ENCODE data around the gene MAGEB6B. TPM values are rescaled to one million over a fixed set of nuclear protein-coding genes. Genes with fewer than 3 reads are reported as not detected.
"Not testable (repeated sequence)": the region's sequence is repeated elsewhere in the genome, so short reads cannot be mapped to it uniquely, and the experiment has no call there.

The MAGEB6B gene
- total RNA-seq (not detected), polyA plus RNA-seq (not detected), total RNA-seq (not detected)

DNA sequence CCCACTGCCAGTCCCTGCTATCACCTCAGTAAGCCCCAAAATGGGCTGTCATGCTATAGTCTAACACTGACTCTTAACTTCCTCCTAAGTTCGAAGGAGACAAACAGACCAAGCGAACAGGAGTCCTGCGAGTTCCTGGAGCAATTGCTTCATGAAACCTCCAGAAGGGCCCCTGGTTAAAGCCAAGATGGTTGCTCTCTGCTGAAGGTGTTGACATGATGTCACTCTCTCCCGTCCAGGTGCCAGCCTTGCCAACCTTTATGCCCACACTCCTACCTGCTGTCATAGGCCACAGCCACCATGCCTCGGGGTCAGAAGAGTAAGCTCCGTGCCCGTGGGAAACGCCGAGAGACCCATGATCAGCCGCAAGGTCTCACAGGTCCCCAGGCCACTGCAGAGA is at the start of gene MAGEB6B:
TSS of gene MAGEB6B (plus strand) at position 301 of the 400 bp plus-strand sequence. CDS start at position 301, 0 bp downstream.
- H3K27me3 Mint-ChIP-seq, result no peaks in the 10 kb centered on the region
- H3K9me3 ChIP-seq (ENCODE audit: control insufficient read depth in 2 of 3, low read length in 3 of 3), result no peaks in the 10 kb centered on the region
- no peaks in the 10 kb centered on the region for H3K4me1 Mint-ChIP-seq
- ATAC-seq, result no peak
- no peaks in the 10 kb centered on the region for H3K36me3 Mint-ChIP-seq
- CTCF ChIA-PET, result no interaction called here
- H3K4me3 ChIP-seq (ENCODE audit: low read length), result no peak within 1 kb of the TSS
- H3K4me3 Mint-ChIP-seq, result no peak within 1 kb of the TSS
- H3K27me3 ChIP-seq (ENCODE audit: control insufficient read depth in 2 of 2, insufficient read depth in 2 of 2, low read length in 2 of 2), result no peaks in the 10 kb centered on the region
- H3K27ac Mint-ChIP-seq, result no peak within 1 kb of the TSS
- no peak for DNase-seq
- H3K4me1 ChIP-seq (ENCODE audit: control insufficient read depth in 2 of 2, insufficient read depth in 2 of 2, low read length in 2 of 2), result no peaks in the 10 kb centered on the region
- no peak within 1 kb of the TSS for H3K27ac ChIP-seq (ENCODE audit: low read depth, low read length)
- H3K9me3 Mint-ChIP-seq, result peaks cover 0 to 6% (median 0%) of the 10 kb centered on the region in 11 donors
- H3K36me3 ChIP-seq (ENCODE audit: control insufficient read depth in 2 of 3, insufficient read depth in 3 of 3, low read length in 3 of 3), result no peaks in the 10 kb centered on the region
- intact Hi-C loops (cut with micrococcal nuclease), result no loop called here
- POLR2A ChIA-PET, result no interaction called here

DNA sequence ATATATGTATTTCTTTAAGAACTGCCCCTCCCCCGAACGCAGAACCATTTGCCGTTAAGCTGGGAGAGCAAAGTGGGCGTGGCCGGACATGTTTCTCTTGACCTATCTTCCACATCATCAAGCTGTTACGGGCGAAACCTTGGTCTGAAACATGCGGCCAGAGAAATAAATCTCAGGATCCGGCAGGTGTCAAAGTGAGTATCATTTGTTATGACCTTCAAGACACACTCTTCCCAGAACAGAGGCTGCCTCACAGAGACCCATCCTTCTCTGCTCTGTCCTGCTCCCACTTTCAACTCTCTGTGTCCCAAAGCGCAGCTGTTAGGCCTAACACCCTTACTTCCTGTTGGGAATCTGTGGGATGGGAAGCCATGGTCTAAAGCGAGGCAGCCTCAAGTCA is 22.1 kb upstream of the MAGEB6B start, which contains the start of gene MAGEB18:
TSS of gene MAGEB18 (plus strand) at position 70 of the 400 bp plus-strand sequence. CDS start 643 bp downstream, outside the sequence.
- ChIA-PET CTCF (no interaction called here), POLR2A (no interaction called here)
- DNase-seq (no peak), ATAC-seq (no peak)
- no peaks in the 10 kb centered on the region for H3K27me3 ChIP-seq (ENCODE audit: control insufficient read depth in 2 of 2, insufficient read depth in 2 of 2, low read length in 2 of 2)
- H3K36me3 ChIP-seq (ENCODE audit: control insufficient read depth in 2 of 3, insufficient read depth in 3 of 3, low read length in 3 of 3), result no peaks in the 10 kb centered on the region
- H3K4me1 ChIP-seq (ENCODE audit: control insufficient read depth in 2 of 2, insufficient read depth in 2 of 2, low read length in 2 of 2), result no peaks in the 10 kb centered on the region
- intact Hi-C loops (cut with micrococcal nuclease), result no loop called here
- Mint-ChIP-seq H3K27me3 (no peaks in the 10 kb centered on the region), H3K9me3 (peaks cover 0 to 8% (median 3%) of the 10 kb centered on the region in 11 donors), H3K4me3 (no peak within 1 kb of the TSS), H3K36me3 (no peaks in the 10 kb centered on the region), H3K4me1 (no peaks in the 10 kb centered on the region), H3K27ac (no peak within 1 kb of the TSS)
- no peak within 1 kb of the TSS for H3K27ac ChIP-seq (ENCODE audit: low read depth, low read length)
- no peak within 1 kb of the TSS for H3K4me3 ChIP-seq (ENCODE audit: low read length)
- H3K9me3 ChIP-seq (ENCODE audit: control insufficient read depth in 2 of 3, low read length in 3 of 3), result no peaks in the 10 kb centered on the region

DNA sequence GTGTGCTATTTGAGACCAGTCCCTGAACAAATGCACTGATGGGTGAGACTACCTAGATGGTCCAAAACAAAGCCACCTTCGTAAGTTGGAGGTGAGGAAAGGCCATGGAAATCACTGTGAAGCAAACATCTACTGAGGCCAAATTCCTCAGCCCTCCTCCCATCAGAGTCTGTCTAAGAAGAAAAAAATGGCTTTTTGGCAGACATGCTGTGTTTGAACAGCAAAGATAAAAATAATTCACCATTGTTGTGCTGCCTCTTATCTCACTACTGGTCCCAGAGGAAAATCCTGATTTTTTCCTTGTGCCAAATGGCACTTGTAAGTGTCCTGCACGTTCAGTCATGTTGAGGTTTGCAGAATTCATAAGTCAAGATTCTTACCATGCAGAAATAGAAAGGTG is 14.4 kb upstream of the MAGEB6B start:
- Mint-ChIP-seq H3K4me3 (no peak overlapping the region), H3K36me3 (no peaks in the 10 kb centered on the region), H3K27me3 (no peaks in the 10 kb centered on the region), H3K27ac (no peak overlapping the region), H3K4me1 (no peaks in the 10 kb centered on the region), H3K9me3 (peaks cover 0 to 8% (median 1%) of the 10 kb centered on the region in 11 donors)
- H3K27me3 ChIP-seq (ENCODE audit: control insufficient read depth in 2 of 2, insufficient read depth in 2 of 2, low read length in 2 of 2), result no peaks in the 10 kb centered on the region
- H3K4me1 ChIP-seq (ENCODE audit: control insufficient read depth in 2 of 2, insufficient read depth in 2 of 2, low read length in 2 of 2), result no peaks in the 10 kb centered on the region
- H3K9me3 ChIP-seq (ENCODE audit: control insufficient read depth in 2 of 3, low read length in 3 of 3), result no peaks in the 10 kb centered on the region
- DNase-seq (no peak), ATAC-seq (no peak)
- intact Hi-C loops (cut with micrococcal nuclease), result no loop called here
- H3K4me3 ChIP-seq (ENCODE audit: low read length), result no peak overlapping the region
- H3K36me3 ChIP-seq (ENCODE audit: control insufficient read depth in 2 of 3, insufficient read depth in 3 of 3, low read length in 3 of 3), result no peaks in the 10 kb centered on the region
- ChIA-PET POLR2A (no interaction called here), CTCF (no interaction called here)
- no peak overlapping the region for H3K27ac ChIP-seq (ENCODE audit: low read depth, low read length)

DNA sequence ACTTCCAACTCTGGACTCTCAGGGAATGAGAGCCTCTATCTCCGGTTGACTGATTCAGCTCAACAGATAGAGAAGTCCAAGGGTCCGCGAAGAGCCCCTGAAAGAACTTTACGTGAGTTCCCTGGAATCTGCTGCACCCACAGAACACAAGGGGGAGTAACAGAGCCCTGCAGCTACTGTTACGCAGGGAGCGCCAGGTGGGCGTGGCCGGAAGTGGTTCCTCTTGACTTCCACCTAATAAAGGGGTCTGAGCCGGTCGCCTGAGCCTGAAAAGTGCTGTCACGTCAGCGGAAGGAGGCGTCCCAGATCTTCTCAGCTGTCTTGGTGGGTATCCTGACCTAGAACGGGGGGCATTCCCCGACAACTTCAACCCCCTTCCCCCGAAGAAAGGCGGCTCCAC is 31.8 kb downstream of the MAGEB6B start, which contains the start of gene MAGEB6:
TSS of gene MAGEB6 (plus strand) at position 237 of the 400 bp plus-strand sequence. CDS start 1,407 bp downstream, outside the sequence.
- H3K27me3 ChIP-seq (ENCODE audit: control insufficient read depth in 2 of 2, insufficient read depth in 2 of 2, low read length in 2 of 2), result no peaks in the 10 kb centered on the region
- no peaks in the 10 kb centered on the region for H3K36me3 ChIP-seq (ENCODE audit: control insufficient read depth in 2 of 3, insufficient read depth in 3 of 3, low read length in 3 of 3)
- intact Hi-C loops (cut with micrococcal nuclease), result no loop called here
- ChIA-PET CTCF (no interaction called here), POLR2A (no interaction called here)
- Mint-ChIP-seq H3K27me3 (no peaks in the 10 kb centered on the region), H3K9me3 (peaks cover 0 to 3% (median 0%) of the 10 kb centered on the region in 11 donors), H3K27ac (no peak within 1 kb of the TSS), H3K4me3 (no peak within 1 kb of the TSS), H3K4me1 (no peaks in the 10 kb centered on the region), H3K36me3 (no peaks in the 10 kb centered on the region)
- ATAC-seq, result no peak
- H3K27ac ChIP-seq (ENCODE audit: low read depth, low read length), result no peak within 1 kb of the TSS
- H3K9me3 ChIP-seq (ENCODE audit: control insufficient read depth in 2 of 3, low read length in 3 of 3), result no peaks in the 10 kb centered on the region
- DNase-seq, result no peak
- no peak within 1 kb of the TSS for H3K4me3 ChIP-seq (ENCODE audit: low read length)
- H3K4me1 ChIP-seq (ENCODE audit: control insufficient read depth in 2 of 2, insufficient read depth in 2 of 2, low read length in 2 of 2), result no peaks in the 10 kb centered on the region

DNA sequence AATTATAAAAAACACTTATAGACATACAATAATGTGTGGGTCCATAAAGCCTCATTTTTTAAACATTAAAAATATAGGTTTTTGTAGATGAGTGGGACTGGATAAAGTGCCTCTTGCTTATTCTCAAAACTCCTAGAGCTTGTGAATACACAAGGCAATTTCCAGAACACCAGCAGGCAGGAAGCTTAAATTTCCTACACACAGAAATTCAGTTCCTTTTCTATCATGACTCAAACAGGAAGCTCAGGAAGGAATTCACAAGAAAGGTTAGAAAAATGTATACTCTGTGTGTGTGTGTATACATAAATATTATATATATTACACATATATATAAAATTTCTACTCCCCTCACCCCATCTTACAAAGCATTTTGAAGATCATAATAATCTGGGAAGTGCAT is 43.2 kb downstream of the MAGEB6B start:
- no peaks in the 10 kb centered on the region for H3K27me3 ChIP-seq (ENCODE audit: control insufficient read depth in 2 of 2, insufficient read depth in 2 of 2, low read length in 2 of 2)
- Mint-ChIP-seq H3K4me1 (no peaks in the 10 kb centered on the region), H3K36me3 (no peaks in the 10 kb centered on the region), H3K4me3 (no peak overlapping the region), H3K27me3 (no peaks in the 10 kb centered on the region), H3K27ac (no peak overlapping the region), H3K9me3 (peaks cover 0 to 6% (median 0%) of the 10 kb centered on the region in 11 donors)
- no peaks in the 10 kb centered on the region for H3K9me3 ChIP-seq (ENCODE audit: control insufficient read depth in 2 of 3, low read length in 3 of 3)
- no peak overlapping the region for H3K27ac ChIP-seq (ENCODE audit: low read depth, low read length)
- DNase-seq, result no peak
- ATAC-seq, result no peak
- CTCF ChIA-PET, result no interaction called here
- H3K36me3 ChIP-seq (ENCODE audit: control insufficient read depth in 2 of 3, insufficient read depth in 3 of 3, low read length in 3 of 3), result no peaks in the 10 kb centered on the region
- POLR2A ChIA-PET, result no interaction called here
- no peak overlapping the region for H3K4me3 ChIP-seq (ENCODE audit: low read length)
- H3K4me1 ChIP-seq (ENCODE audit: control insufficient read depth in 2 of 2, insufficient read depth in 2 of 2, low read length in 2 of 2), result no peaks in the 10 kb centered on the region
- intact Hi-C loops (cut with micrococcal nuclease), result no loop called here

DNA sequence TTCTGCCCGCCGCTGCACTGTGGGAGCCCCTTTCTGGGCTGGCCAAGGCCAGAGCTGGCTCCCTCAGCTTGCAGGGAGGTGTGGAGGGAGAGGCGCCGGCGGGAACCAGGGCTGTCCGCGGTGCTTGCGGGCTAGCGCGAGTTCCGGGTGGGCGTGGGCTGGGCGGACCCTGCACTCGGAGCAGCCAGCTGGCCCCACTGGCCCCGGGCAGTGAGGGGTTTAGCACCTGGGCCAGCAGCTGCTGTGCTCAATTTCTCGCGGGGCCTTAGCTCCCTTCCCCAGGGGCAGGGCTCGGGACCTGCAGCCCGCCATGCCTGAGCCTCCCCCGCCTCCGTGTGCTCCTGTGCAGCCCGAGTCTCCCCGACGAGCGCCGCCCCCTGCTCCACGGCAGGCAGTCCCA is 44.3 kb downstream of the MAGEB6B start:
- H3K27ac Mint-ChIP-seq; H3K27me3 ChIP-seq (ENCODE audit: control insufficient read depth in 2 of 2, insufficient read depth in 2 of 2, low read length in 2 of 2); H3K36me3 Mint-ChIP-seq; H3K4me3 Mint-ChIP-seq; CTCF ChIA-PET; POLR2A ChIA-PET; H3K4me1 Mint-ChIP-seq; H3K27ac ChIP-seq (ENCODE audit: low read depth, low read length); H3K9me3 Mint-ChIP-seq; H3K9me3 ChIP-seq (ENCODE audit: control insufficient read depth in 2 of 3, low read length in 3 of 3); DNase-seq; intact Hi-C loops (cut with micrococcal nuclease); H3K4me1 ChIP-seq (ENCODE audit: control insufficient read depth in 2 of 2, insufficient read depth in 2 of 2, low read length in 2 of 2); H3K27me3 Mint-ChIP-seq; H3K36me3 ChIP-seq (ENCODE audit: control insufficient read depth in 2 of 3, insufficient read depth in 3 of 3, low read length in 3 of 3); ATAC-seq; H3K4me3 ChIP-seq (ENCODE audit: low read length): not testable (repeated sequence)

- H3K27ac ChIP-seq (ENCODE audit: low read depth, low read length), result no peak overlapping the region
- H3K4me3 Mint-ChIP-seq, result no peak overlapping the region
- H3K4me1 Mint-ChIP-seq, result no peaks in the 10 kb centered on the region
- ATAC-seq, result no peak
- H3K9me3 ChIP-seq (ENCODE audit: control insufficient read depth in 2 of 3, low read length in 3 of 3), result no peaks in the 10 kb centered on the region
- no peaks in the 10 kb centered on the region for H3K27me3 ChIP-seq (ENCODE audit: control insufficient read depth in 2 of 2, insufficient read depth in 2 of 2, low read length in 2 of 2)
- H3K4me3 ChIP-seq (ENCODE audit: low read length), result no peak overlapping the region
- intact Hi-C loops (cut with micrococcal nuclease), result no loop called here
- CTCF ChIA-PET, result no interaction called here
- H3K36me3 ChIP-seq (ENCODE audit: control insufficient read depth in 2 of 3, insufficient read depth in 3 of 3, low read length in 3 of 3), result no peaks in the 10 kb centered on the region
- no peaks in the 10 kb centered on the region for H3K4me1 ChIP-seq (ENCODE audit: control insufficient read depth in 2 of 2, insufficient read depth in 2 of 2, low read length in 2 of 2)
- no peaks in the 10 kb centered on the region for H3K36me3 Mint-ChIP-seq
- no peak overlapping the region for H3K27ac Mint-ChIP-seq
- H3K9me3 Mint-ChIP-seq, result peaks cover 0 to 2% (median 0%) of the 10 kb centered on the region in 11 donors
- H3K27me3 Mint-ChIP-seq, result no peaks in the 10 kb centered on the region
- POLR2A ChIA-PET, result no interaction called here
- no peak for DNase-seq
Measured at GRCh38 chrX:26208012-26208411, 47.6 kb downstream of the MAGEB6B start.

Data from naive thymus-derived CD4-positive, alpha-beta T cell (primary cell).